Astrocyte of the cerebellum (primary cell): Measurements from ENCODE around the gene CLSTN2.

ENCODE experiments used
- DNase-seq: peaks from one replicate; pipeline ENCODE4 v3.0.0-alpha.2; 2011; ENCODE audit warnings: low read depth
- H3K4me3 ChIP-seq: 2 replicates; pipeline ENCODE4 v1.5.1; 2011; ENCODE audit warnings: mild to moderate bottlenecking, low read depth, low read length, moderate library complexity
- CTCF ChIP-seq: IDR thresholded peaks from 2 replicates; pipeline ENCODE4 v1.5.1; 2012; ENCODE audit warnings: low read length, low read depth, moderate library complexity, mild to moderate bottlenecking; ENCODE audit errors: missing control alignments
- in situ Hi-C: cut with HindIII; loops from 2 replicates; pipeline ENCODE4 v1.10.0; 2017; ENCODE audit warnings: low sequenced_read_pairs

Gene CLSTN2

DNA sequence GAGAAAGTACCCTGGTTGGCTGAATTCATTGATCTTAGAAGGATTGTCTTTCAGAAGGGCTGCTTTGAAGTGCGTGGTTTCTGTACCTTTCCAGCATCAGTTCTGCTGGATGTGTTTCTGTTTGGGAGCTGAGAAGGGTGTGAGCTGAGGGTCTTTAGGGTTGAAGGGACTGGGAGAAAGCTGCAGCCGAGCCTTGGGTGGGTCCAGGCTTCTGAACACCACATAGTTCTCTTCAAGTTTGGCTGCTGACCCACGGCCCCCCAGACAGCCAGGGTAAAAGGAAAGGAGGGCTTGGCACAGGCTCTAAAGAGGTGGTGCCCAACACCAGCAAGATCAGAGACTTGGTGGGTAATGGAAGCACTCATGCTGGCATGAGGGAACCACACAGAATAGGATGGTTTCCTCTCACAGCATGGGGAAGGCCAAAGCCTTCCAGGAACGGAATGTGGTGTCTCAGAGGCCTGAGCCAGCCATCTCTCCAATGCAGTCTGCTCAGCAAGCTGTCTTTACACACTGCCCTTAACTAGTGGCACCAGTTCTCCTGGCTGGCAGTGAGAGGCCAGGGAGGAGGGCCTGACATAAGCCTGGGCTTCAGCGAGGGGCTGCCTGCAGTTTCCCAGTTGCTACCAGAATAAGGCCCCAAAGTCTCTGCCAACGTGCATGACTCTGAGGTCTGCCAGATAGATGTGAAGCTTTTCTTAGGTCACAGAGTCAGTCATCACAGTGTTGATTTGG lies 503.9 kb downstream of the CLSTN2 start:
- TF ChIP-seq CTCF: no peak
- in situ Hi-C loops: no loop called here
- DNase-seq: no peak
- H3K4me3 ChIP-seq: no peak overlapping the region

DNA sequence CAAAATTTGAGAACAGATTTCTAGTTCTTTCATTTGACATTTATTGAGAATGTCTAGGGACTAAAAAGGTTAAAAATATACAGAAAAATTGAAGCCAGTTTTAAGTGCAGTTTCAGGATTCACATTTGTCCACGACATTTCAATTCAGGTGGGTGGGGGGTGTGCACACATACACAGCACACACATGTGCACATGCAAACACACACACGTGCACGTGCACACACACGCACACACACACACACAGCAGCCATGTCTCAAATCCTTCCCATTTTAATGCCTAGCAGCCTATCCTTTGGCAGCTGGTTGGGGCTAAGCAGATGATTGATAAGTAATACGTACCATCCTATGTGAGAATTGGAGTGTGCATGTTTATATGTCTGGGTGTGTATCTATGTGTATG lies 504.5 kb downstream of the CLSTN2 start:
- H3K4me3 ChIP-seq: no peak overlapping the region
- in situ Hi-C loops: no loop called here
- no peak for TF ChIP-seq CTCF
- no peak for DNase-seq

GRCh38 chr3:140440446-140440845 lies 505.5 kb downstream of the CLSTN2 start:
- no peak overlapping the region for H3K4me3 ChIP-seq
- no peak for TF ChIP-seq CTCF
- in situ Hi-C loops: no loop called here
- no peak for DNase-seq

DNA sequence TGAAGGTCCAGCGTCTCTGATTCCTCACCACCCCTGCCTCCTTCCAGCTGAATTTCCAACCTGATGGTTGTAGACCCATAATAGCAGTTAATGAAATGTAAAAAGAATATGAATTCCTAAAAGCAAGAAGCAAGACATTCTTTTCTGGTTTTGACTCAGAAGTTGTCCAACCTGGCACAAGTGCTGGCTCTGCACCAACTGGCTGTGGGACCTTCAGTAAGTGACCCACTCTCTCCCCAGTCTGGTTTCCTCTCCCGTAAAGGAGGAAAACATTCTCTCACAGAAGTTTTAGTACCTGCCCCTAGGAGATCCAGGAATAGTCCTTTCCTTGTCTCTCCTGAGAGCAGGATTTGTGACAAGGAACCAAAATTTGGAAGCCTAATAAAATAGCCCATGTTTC lies 506.0 kb downstream of the CLSTN2 start:
- H3K4me3 ChIP-seq: no peak overlapping the region
- in situ Hi-C loops: no loop called here
- no peak for DNase-seq
- no peak for TF ChIP-seq CTCF

- in situ Hi-C loops: no loop called here
- DNase-seq: no peak
- TF ChIP-seq CTCF: no peak
- no peak overlapping the region for H3K4me3 ChIP-seq
Observed at GRCh38 chr3:140442621-140443020, 507.6 kb downstream of the CLSTN2 start.

DNA sequence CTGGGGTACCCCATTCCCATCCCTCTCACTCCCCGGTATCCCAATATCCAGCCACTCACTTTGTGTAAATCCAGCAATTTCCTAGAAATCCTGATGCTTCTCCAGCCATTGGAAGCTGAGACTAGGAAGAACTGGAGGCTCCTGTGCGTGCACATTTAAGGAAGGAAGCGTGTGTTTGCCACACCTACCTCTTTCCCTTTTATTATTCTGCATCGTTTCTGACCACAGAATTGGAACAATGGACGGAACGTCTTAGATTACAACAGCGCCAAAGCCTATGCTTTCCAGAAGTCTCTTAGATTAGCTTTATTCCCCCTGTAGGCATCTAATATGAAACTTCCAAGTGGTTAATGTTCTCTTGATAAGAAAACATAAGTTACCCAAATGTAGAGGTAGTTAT lies 508.1 kb downstream of the CLSTN2 start:
- no peak overlapping the region for H3K4me3 ChIP-seq
- in situ Hi-C loops: no loop called here
- TF ChIP-seq CTCF: no peak
- no peak for DNase-seq
